M059J (cell line): ENCODE measurements around the gene MOB4. TPM values are rescaled to one million over a fixed set of nuclear protein-coding genes. Genes with fewer than 3 reads are reported as not detected.
A peak's percentile ranks its signal among the peaks of the same experiment; 100 is the strongest.
"Not testable (repeated sequence)": the region's sequence is repeated elsewhere in the genome, so short reads cannot be mapped to it uniquely, and the experiment has no call there.

ENCODE experiments used
- DNase-seq: peaks from one replicate; pipeline ENCODE4 v3.0.0-alpha.2; 2012; ENCODE audit warnings: low read depth
- total RNA-seq: library from RNA; depleted of rRNA; stranded (reverse); fragments of >200 nt; shearing (Covaris generic); gene quantifications from 2 replicates; pipeline ENCODE4 v1.2.3, GENCODE V29; 2014; rRNA removed

The MOB4 gene
- total RNA-seq: 31.2 and 51.0 TPM in 2 replicates

GRCh38 chr2:197515739-197516392 lies at the start of gene MOB4:
Gene MOB4 (plus strand): TSS chr2:197516066. CDS start chr2:197516087, 21 bp downstream.
- DNase-seq: peak; percentile 88

GRCh38 chr2:197472166-197472565 lies 43.7 kb upstream of the MOB4 start:
- no peak for DNase-seq

GRCh38 chr2:197477797-197478196 lies 38.1 kb upstream of the MOB4 start:
- no peak for DNase-seq

- DNase-seq: no peak
Observed at GRCh38 chr2:197480165-197481036, 35.5 kb upstream of the MOB4 start.

GRCh38 chr2:197484248-197484647 lies 31.6 kb upstream of the MOB4 start:
- DNase-seq: not testable (repeated sequence)

- no peak for DNase-seq
Observed at GRCh38 chr2:197486175-197486574, 29.7 kb upstream of the MOB4 start.

- DNase-seq: no peak
Observed at GRCh38 chr2:197487385-197487784, 28.5 kb upstream of the MOB4 start.

- DNase-seq: no peak
Observed at GRCh38 chr2:197495433-197496134, 20.3 kb upstream of the MOB4 start.

- DNase-seq: no peak
Observed at GRCh38 chr2:197496695-197497094, 19.2 kb upstream of the MOB4 start.

GRCh38 chr2:197497326-197497725 lies 18.5 kb upstream of the MOB4 start:
- DNase-seq: no peak

GRCh38 chr2:197498235-197498936 lies 17.5 kb upstream of the MOB4 start:
- DNase-seq: no peak

GRCh38 chr2:197498937-197499593 lies 16.8 kb upstream of the MOB4 start:
- DNase-seq: peak; percentile 54

- DNase-seq: peak; percentile 98
Observed at GRCh38 chr2:197499594-197500502, 16.0 kb upstream of the MOB4 start, which contains the start of the genes HSPD1 and HSPE1. Gene HSPD1 (minus strand): TSS chr2:197499840. CDS start chr2:197498848, 992 bp downstream. Gene HSPE1 (plus strand): TSS chr2:197500379. CDS start chr2:197500437, 58 bp downstream.

- DNase-seq: no peak
Observed at GRCh38 chr2:197500503-197501131, 15.2 kb upstream of the MOB4 start.

- DNase-seq: no peak
Observed at GRCh38 chr2:197502201-197502600, 13.7 kb upstream of the MOB4 start.

- no peak for DNase-seq
Observed at GRCh38 chr2:197502685-197503084, 13.2 kb upstream of the MOB4 start.

GRCh38 chr2:197504000-197504399 lies 11.9 kb upstream of the MOB4 start:
- DNase-seq: no peak

- DNase-seq: no peak
Observed at GRCh38 chr2:197504512-197504911, 11.4 kb upstream of the MOB4 start.

- no peak for DNase-seq
Observed at GRCh38 chr2:197506658-197507057, 9.2 kb upstream of the MOB4 start.
